Bronchial epithelial cell (primary cell): Measurements from ENCODE around the gene ATCAY. TPM values are rescaled to one million over a fixed set of nuclear protein-coding genes. Genes with fewer than 3 reads are reported as not detected.

Experiments used
- DNase-seq: peaks from one replicate; pipeline ENCODE4 v3.0.0-alpha.2; 2010; ENCODE audit warnings: low read depth
- FAIRE-seq: peaks from 2 replicates; lab custom pipeline; 2011; peaks lifted over from hg19 to GRCh38; lab: Jason Lieb, UNC
- H3K27me3 ChIP-seq: 2 replicates; pipeline ENCODE4 v1.5.1; 2011; ENCODE audit warnings: low read length; ENCODE audit not compliant: control insufficient read depth, insufficient read depth
- H3K36me3 ChIP-seq: 2 replicates; pipeline ENCODE4 v1.5.1; 2011; ENCODE audit warnings: low read length; ENCODE audit not compliant: control insufficient read depth, insufficient read depth
- H3K4me3 ChIP-seq: 2 replicates; pipeline ENCODE4 v1.5.1; 2011; ENCODE audit warnings: mild to moderate bottlenecking, low read depth, low read length, control low read depth
- CTCF ChIP-seq: IDR thresholded peaks from 2 replicates; pipeline ENCODE4 v1.5.1; 2011; ENCODE audit warnings: mild to moderate bottlenecking, moderate library complexity, low read length, control low read depth, inconsistent platforms; ENCODE audit not compliant: insufficient read depth, severe bottlenecking
- total RNA-seq: library from RNA; depleted of rRNA; stranded (reverse); fragments of >200 nt; gene quantifications from 2 replicates; pipeline ENCODE4 v1.2.1, GENCODE V29; 2014

The ATCAY gene
- total RNA-seq, 1 donor from 2014 or later, result not detected

DNA sequence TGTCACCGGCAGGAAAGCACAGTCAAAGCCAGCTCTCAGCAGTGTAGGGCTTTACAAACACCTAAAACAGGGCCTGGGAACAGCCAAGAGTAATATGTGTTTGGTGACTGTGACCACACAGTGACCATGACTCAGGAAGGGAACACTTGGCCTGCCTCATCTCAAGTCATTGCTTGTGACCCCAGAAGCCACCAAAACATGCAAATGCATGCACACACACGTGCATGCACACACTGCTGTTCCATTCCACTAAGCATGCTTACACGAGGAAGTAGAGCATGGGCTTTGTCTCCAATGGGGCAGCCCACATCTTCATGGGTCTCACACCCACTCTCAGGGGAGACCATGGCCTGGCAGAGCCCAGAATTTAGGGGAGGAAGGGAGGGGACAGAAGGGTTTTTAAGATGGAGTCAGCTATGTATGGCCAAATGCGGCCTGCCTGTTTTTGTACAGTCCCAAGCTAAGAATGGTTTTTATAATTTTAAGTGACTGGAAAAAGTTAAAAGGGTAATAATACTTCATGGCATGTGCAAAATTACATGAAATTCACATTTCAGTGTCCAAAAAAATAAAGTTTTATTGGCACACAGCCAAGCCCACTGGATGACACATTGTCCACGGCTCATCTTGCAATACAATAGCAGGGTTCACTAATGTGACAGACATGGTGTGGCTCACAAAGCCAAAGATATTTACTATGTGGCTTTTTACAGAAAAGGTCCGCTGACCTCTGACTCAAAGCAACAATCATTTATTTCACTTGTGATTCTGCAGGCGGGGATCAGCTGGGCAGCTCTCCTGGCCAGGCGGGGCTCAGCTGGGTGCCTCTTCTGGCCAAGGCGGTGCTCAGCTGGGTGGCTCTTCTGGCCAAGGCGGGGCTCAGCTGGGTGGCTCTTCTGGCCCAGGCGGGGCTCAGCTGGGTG is 29.0 kb upstream of the ATCAY start:
- Histone ChIP-seq H3K27me3 (no peaks in the 10 kb centered on the region), H3K36me3 (no peaks in the 10 kb centered on the region), H3K4me3 (no peak overlapping the region)
- DNase-seq, result no peak
- no peak for FAIRE-seq
- no peak for TF ChIP-seq CTCF

- DNase-seq (no peak), FAIRE-seq (no peak)
- no peaks in the 10 kb centered on the region for H3K36me3 ChIP-seq
- TF ChIP-seq CTCF, result no peak
- no peaks in the 10 kb centered on the region for H3K27me3 ChIP-seq
- no peak overlapping the region for H3K4me3 ChIP-seq
Observed at GRCh38 chr19:3852177-3852511, 28.3 kb upstream of the ATCAY start.

GRCh38 chr19:3852614-3853254 is 27.8 kb upstream of the ATCAY start:
- no peak for FAIRE-seq

GRCh38 chr19:3855320-3855719 is 25.2 kb upstream of the ATCAY start:
- no peak for DNase-seq
- no peak for TF ChIP-seq CTCF
- no peaks in the 10 kb centered on the region for H3K27me3 ChIP-seq
- no peak for FAIRE-seq
- H3K4me3 ChIP-seq, result no peak overlapping the region
- H3K36me3 ChIP-seq, result no peaks in the 10 kb centered on the region

More at GRCh38 chr19:3852614-3853254, 27.8 kb upstream of the ATCAY start:
- Histone ChIP-seq H3K36me3 (no peaks in the 10 kb centered on the region), H3K4me3 (no peak overlapping the region), H3K27me3 (no peaks in the 10 kb centered on the region)
- TF ChIP-seq CTCF, result peak; percentile 32
- peak; percentile 59 for DNase-seq

DNA sequence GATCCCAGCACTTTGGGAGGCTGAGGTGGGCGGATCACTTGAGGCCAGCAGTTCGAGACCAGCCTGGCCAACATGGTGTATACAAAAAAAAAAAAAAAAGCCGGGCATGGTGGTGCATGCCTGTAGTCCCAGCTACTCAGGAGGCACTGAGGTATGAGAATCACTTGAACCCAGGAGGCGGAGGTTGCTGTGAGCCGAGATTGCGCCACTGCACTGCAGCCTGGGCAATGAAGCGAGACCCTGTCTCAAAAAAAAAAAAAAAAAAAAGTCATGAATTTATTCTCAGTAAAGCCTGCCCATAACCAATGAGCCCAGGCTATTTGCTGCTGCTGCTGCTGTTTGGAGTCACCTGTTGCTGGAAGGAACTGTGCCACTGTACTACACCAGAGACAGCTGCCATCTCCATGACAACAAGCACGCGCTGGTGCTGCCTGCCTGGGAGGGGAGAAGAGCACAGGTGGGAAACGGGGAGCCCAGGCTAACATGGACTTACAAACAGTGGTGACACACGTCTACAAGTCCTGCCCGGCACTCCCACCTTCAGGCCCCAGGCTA is 23.0 kb upstream of the ATCAY start:
- TF ChIP-seq CTCF, result no peak
- Histone ChIP-seq H3K36me3 (no peaks in the 10 kb centered on the region), H3K27me3 (no peaks in the 10 kb centered on the region), H3K4me3 (no peak overlapping the region)
- DNase-seq (no peak), FAIRE-seq (no peak)
